Measurements from ENCODE around the gene SLC18B1.

Gene SLC18B1

GRCh38 chr6:132741281-132741680 is 57.2 kb downstream of the SLC18B1 start:
- no peak for DNase-seq (ENCODE audit: low read depth)

GRCh38 chr6:132736239-132736638 is 62.2 kb downstream of the SLC18B1 start:
- DNase-seq (ENCODE audit: low read depth) = no peak

GRCh38 chr6:132734694-132735236 is 63.7 kb downstream of the SLC18B1 start:
- DNase-seq (ENCODE audit: low read depth) = no peak

- DNase-seq (ENCODE audit: low read depth) = no peak
These were observed 64.6 kb downstream of the SLC18B1 start for GRCh38 chr6:132733814-132734213.

- no peak for DNase-seq (ENCODE audit: low read depth)
These were observed 65.2 kb downstream of the SLC18B1 start for GRCh38 chr6:132733283-132733682.

GRCh38 chr6:132731086-132731485 is 67.4 kb downstream of the SLC18B1 start:
- no peak for DNase-seq (ENCODE audit: low read depth)

GRCh38 chr6:132730560-132730959 is 67.9 kb downstream of the SLC18B1 start:
- DNase-seq (ENCODE audit: low read depth) = no peak

- no peak for DNase-seq (ENCODE audit: low read depth)
These were observed 69.8 kb downstream of the SLC18B1 start for GRCh38 chr6:132728616-132729015.

GRCh38 chr6:132726608-132726975 is 71.8 kb downstream of the SLC18B1 start:
- DNase-seq (ENCODE audit: low read depth) = no peak

GRCh38 chr6:132725947-132726607 is 72.4 kb downstream of the SLC18B1 start:
- no peak for DNase-seq (ENCODE audit: low read depth)

- DNase-seq (ENCODE audit: low read depth) = no peak
These were observed 73.0 kb downstream of the SLC18B1 start for GRCh38 chr6:132725471-132725870.

- no peak for DNase-seq (ENCODE audit: low read depth)
These were observed 78.5 kb downstream of the SLC18B1 start for GRCh38 chr6:132719736-132720448.
